Measurements from ENCODE around the gene PRRC2C.

- TF ChIP-seq, protein P1, sequence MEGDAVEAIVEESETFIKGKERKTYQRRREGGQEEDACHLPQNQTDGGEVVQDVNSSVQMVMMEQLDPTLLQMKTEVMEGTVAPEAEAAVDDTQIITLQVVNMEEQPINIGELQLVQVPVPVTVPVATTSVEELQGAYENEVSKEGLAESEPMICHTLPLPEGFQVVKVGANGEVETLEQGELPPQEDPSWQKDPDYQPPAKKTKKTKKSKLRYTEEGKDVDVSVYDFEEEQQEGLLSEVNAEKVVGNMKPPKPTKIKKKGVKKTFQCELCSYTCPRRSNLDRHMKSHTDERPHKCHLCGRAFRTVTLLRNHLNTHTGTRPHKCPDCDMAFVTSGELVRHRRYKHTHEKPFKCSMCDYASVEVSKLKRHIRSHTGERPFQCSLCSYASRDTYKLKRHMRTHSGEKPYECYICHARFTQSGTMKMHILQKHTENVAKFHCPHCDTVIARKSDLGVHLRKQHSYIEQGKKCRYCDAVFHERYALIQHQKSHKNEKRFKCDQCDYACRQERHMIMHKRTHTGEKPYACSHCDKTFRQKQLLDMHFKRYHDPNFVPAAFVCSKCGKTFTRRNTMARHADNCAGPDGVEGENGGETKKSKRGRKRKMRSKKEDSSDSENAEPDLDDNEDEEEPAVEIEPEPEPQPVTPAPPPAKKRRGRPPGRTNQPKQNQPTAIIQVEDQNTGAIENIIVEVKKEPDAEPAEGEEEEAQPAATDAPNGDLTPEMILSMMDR (conservative IDR thresholded peaks at IDR 0.05), result peak; percentile 92
- TF ChIP-seq ZFX (IDR thresholded peaks at IDR 0.05), result peak; percentile 74
These were observed at the start of gene PRRC2C for GRCh38 chr1:171485375-171486047.

Data from C4-2B (cell line).